Stimulated activated CD8-positive, alpha-beta memory T cell treated with anti-CD3 and anti-CD28 coated beads, Interleukin-7, amount 100 ng/mL, for 24 hours (primary cell): ENCODE measurements around the gene ATXN7.

Experiments used
- DNase-seq: peaks from one replicate; pipeline ENCODE4 v3.0.0-alpha.2; 2020; ENCODE audit warnings: low read depth

Gene ATXN7

GRCh38 chr3:64022451-64023186 lies 159.0 kb downstream of the ATXN7 start:
- DNase-seq = no peak

DNA sequence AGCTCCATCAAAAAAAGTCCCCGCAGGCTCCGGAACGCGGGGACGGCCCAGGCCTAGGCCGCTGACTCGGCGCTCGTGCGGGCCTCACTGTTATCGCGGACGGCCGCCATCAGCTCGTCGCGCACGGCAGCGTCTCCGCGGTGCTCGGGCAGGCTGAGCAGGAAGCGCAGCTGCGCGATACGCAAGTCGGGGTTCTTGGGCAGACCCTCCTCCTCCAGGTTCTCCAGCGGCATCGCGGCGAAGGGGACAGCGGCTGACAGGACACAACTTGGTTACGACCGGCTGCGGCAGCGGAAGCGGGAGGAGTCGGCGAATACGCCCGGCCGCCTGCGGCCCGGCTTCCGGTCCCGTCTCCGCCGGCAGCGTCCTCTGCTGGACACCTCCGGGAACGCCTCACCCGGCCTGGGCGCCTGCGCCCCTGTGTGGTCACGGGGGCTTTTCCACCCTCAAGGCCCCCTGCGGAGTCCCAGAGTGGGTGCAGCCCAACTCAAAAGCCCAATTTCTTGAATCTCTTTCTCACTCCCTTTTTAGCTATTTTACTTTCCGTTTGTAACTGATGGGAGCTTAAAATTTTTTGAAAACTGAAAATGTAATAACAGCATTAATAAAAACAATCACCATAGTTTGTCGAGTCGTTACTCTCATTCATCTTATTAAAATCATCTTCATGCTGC lies 159.7 kb downstream of the ATXN7 start, which contains the start of gene PSMD6:
PSMD6 (minus strand) TSS at position 308 of the 674 bp plus-strand sequence; CDS start at position 233, 75 bp downstream.
- DNase-seq = peak; percentile 94

GRCh38 chr3:64023861-64024223 lies 160.2 kb downstream of the ATXN7 start:
- DNase-seq = no peak

GRCh38 chr3:64026346-64026745 lies 162.7 kb downstream of the ATXN7 start:
- no peak for DNase-seq

DNA sequence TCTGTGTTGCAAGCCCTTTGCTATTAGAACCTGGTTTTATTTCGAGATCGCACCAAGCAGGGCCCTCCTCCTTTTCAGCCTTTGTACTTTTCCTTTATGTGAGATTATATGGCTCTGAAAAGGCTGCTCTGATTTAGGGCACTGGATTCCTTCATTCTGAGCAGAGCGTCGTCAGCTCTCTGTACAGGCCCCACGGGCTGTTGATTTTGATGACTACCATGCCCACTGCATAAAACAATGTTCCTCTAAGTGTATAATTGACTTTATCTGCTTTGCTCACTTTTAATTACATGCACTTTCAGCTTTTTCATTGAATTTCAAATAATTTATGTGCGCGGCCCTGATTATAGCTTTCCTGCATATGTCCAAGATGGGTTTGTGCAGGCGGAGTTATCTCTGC lies 164.0 kb downstream of the ATXN7 start:
- no peak for DNase-seq

DNA sequence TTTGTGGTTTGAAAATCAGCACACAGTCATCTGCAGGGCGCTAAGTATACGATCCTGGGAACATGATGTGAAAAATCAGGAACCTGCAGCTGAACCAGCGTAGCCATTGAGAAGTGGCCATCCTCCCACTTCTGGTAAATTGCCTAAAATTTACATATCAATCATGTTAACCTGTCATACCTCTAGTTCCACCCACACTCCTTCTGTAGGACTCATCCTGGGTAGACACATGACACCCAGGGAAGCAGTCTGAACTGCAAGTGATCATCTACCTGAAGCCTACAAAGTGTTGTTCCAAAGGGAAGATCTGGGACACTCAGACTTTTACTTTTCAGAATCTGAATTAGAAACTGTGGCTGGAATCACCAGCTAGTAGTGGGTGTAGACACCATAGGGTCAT lies 165.1 kb downstream of the ATXN7 start:
- DNase-seq = no peak

- no peak for DNase-seq
Measured at GRCh38 chr3:64029287-64029686, 165.6 kb downstream of the ATXN7 start.

DNA sequence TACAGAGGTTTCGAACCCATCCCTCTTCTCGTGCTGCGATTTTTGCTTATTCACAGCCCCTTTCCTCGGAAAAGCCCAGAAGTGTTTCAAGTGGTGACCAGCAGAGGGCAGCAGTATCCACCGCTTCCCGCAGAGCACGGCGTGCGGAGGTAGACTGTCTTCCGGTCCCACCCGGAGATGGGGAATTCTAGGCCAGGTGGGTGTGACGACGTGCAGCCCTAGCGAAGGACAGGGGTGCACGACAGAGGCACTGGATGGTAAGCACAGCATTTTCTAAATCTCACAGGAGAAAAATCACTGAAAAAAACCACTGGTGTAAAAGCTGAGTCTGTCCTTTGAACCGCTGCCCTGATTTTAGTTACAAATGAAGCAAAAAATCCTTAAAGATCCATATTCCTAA lies 167.1 kb downstream of the ATXN7 start:
- DNase-seq = peak; percentile 50

DNA sequence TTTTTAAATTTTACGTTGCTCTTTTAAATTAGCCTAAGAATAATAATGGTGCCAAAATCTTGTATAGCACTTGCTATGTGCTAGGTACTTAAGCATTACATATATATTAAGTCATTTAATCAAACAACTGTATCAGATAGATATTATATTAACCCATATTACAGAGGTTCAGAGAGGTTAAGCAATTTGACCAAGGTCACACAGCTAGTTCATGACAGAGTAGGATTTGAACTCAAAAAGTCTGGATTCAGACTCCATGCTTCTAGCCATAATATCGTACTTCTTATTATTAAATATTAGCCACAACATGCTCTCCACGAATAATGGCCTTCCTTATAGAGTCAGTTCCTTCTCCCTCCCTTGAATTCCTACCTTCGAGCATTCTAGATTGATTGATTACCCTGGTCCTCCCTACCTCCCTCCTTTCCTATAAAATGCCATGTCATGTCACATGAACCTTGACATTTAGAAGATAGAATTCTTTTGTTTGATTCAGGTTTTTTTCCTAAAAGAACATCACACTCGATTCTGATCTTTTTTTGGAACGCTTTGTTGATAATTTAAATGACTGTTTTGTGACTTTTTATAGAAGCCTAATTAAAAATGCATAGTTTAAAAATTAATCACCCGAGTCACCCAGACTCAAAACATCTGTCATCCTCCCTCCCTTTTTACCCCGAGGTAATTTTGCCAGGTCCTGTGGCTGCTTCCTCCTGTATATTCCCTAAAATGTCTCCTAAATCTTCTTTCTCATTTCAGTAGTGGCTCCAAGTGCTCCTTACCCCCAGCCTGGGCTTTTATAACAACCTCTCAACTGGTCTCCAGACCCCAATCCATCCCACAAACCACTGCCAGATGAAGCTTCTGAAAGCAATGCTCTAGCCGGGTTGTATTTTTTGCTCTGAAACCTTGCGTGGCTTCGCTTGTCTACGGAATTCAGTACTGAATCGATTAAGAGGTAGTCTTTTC lies 168.2 kb downstream of the ATXN7 start:
- DNase-seq = no peak

GRCh38 chr3:64033069-64033468 lies 169.4 kb downstream of the ATXN7 start:
- no peak for DNase-seq

GRCh38 chr3:64037084-64037483 lies 173.4 kb downstream of the ATXN7 start:
- DNase-seq = no peak

GRCh38 chr3:64038253-64038767 lies 174.6 kb downstream of the ATXN7 start:
- no peak for DNase-seq

DNA sequence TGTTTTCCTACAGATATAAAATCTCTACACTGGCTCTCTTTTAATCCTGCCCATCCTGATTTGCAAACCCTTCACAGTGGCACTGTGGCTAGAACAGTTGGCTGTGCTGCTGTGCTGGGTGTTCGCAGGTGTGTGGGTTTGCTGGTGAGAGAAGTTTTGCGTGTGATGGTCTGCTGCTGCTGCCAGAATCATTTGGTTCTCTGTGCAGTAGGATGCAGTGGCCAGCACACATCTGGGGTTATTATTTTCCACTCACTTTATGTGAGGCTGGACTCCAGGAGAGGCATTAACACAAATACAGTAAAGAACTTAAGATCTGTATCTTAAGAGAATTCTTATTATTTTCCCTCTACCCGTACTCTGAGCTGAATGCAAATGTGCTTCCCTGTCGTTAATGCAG lies 175.7 kb downstream of the ATXN7 start:
- no peak for DNase-seq

DNA sequence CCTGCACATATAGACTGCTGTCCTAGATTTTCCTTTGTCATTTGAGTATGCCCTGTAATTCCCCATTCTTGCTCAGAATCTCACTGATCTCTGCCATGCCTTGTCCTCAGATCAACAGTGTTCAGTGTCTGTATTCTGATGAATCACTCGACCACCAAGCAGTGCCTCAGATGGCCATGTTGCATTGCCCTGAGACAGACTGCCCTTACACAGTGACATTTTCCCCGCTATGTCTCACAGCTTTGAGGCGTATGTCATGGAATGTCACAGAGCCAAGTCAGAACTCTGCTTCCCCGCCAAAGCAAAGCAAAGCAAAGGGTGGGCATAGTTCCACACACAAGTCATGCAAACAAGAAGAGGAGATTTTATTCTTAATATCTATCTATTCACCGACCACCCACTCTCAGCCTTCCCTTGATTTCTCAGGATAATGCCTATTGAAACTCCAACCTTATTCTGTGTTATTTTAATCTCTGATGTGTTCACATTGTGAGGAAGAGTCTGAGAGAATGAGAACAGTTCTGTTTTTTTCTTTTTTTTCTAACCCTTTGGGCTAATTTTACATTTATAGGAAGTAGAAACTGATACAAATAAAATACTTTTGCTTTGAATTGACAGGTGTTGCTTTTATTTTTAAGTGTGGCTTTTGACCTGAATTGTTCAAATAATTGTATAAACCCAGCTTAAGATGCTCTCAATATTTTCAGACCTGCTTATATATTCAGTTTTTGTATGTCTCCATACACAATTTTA lies 176.5 kb downstream of the ATXN7 start:
- DNase-seq = no peak

DNA sequence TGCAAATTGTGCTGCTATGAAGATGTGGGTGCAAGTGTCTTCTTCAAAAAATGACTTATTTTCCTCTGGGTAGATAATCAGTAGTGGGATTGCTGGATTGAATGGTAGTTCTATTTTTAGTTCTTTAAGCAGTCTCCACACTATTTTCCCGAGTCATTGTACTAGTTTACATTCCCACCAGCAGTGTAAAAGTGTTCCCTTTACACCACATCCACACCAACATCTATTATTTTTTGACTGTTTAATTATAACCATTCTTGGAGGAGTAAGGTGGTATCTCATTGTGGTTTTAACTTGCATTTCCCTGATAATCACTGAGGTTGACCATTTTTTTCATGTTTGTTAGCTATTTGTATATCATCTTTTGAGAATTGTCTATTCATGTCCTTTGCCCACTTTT lies 179.3 kb downstream of the ATXN7 start:
- no peak for DNase-seq

- no peak for DNase-seq
Measured at GRCh38 chr3:64046592-64046991, 182.9 kb downstream of the ATXN7 start.

DNA sequence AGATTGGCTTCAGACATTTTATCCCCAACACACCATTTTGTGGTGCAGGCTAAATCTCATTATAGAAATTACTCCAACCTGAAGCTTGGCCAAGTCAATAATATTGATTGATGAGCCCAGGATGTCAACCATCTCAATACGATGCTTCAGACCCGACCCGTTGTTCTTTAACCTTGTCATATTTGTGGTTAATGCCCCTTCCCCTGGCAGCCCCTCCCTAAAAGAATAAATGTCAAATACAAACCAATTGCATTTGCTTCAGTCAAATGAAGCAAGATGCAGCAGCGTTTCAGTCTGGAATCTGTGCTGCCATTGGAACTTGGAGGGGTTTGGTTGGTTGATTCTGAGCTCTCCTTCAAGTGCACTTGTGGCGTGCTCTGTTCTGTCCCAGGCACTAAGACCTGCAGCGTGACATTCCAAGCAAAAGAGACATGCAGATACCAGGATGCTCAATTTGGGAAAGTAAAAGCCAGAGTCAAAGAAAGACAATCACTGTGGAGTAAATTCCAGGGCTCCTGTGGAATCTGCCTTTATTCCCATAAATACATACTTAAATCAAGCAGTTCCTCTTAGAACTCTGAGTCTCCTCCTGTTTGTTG lies 183.4 kb downstream of the ATXN7 start:
- DNase-seq = no peak

DNA sequence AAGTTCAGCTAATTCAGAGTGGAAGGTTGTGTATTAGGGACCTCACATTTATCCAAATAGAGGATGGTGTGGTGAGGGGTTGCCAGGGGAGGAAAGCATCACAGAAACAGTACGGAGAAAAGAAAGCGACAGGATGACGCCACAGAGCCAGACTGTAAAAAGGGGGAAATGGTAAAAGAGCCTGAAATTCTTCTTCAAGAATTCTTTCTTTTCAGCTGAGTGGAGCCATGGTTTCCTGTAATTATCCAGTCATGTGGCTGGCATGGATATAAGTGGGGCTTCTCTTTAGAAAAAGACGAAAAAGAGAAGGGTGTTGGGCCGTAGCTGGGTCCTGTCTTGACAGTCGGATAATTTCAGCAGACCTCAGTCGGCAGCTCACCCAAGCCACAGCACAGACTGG lies 184.1 kb downstream of the ATXN7 start:
- no peak for DNase-seq

DNA sequence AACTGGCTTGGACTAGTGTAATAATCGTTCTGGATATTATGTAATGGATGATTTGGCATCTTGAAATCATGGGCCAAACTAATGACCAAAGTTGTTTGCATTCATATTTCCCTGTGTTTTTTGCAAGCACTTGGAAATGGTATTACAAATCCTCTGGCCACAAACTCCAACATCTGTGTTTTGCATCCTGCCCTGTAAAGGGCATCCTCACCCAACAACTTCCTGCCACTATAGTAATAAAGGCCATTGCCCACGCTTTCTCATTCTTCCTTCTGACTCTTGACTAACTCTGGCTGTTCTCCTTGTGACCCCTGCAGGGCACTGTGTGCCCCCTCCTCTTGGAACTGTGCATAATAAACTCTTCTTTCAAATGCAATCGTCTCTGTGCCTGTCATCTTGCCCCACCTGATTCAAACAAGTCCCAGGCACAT lies 185.0 kb downstream of the ATXN7 start:
- no peak for DNase-seq

DNA sequence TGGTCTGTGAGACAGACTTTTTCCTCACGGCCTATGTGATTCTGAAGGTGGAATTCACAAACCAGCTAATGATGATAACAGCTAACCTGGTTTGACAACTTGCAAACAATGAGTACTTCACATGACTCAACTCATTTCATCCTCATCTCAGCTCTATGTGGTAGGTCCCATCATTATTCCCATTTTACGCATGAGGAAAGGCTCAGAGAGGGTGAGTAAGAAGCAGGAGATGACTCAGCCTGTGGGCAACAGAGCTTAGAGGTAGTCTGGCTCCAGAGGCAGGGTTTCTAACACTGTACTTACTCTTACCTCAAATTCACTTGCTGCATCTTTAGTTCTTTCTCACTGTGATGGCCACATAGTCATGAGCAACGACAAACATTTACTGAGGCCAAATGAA lies 185.5 kb downstream of the ATXN7 start:
- DNase-seq = no peak

DNA sequence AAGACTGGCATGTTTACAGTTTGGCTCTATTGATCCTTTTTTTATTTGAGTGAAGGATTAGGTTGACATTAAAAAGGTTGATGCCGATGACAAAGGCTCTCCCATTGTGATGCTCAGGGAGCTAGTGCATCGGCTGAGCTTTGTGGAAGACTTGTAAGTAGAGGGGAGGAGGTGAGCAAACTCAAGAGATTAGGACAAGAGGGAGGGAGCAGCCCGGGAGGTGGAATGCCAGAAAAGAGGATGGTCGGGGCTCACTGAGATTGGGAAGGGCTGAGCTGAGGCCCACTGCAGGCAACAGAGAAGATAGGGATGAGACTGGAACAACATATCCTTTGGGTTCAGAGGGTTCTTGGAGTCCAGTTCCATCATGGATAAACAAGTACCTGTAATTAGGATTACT lies 186.2 kb downstream of the ATXN7 start:
- DNase-seq = no peak
